22Rv1 (cell line): Measurements from ENCODE around the gene DOHH.

Source experiments
- ZFX ChIP-seq: fragments of 450-650 bp; IDR thresholded peaks from 2 replicates; pipeline ENCODE4 v1.6.1; 2017; ENCODE audit warnings: antibody characterized with exemption, borderline replicate concordance
- TF ChIP-seq, protein P1 (sequence below): fragments of 450-650 bp; IDR thresholded peaks from 2 replicates; pipeline ENCODE4 v1.5.1; 2017; ENCODE audit warnings: mild to moderate bottlenecking

- TF ChIP-seq, protein P1, sequence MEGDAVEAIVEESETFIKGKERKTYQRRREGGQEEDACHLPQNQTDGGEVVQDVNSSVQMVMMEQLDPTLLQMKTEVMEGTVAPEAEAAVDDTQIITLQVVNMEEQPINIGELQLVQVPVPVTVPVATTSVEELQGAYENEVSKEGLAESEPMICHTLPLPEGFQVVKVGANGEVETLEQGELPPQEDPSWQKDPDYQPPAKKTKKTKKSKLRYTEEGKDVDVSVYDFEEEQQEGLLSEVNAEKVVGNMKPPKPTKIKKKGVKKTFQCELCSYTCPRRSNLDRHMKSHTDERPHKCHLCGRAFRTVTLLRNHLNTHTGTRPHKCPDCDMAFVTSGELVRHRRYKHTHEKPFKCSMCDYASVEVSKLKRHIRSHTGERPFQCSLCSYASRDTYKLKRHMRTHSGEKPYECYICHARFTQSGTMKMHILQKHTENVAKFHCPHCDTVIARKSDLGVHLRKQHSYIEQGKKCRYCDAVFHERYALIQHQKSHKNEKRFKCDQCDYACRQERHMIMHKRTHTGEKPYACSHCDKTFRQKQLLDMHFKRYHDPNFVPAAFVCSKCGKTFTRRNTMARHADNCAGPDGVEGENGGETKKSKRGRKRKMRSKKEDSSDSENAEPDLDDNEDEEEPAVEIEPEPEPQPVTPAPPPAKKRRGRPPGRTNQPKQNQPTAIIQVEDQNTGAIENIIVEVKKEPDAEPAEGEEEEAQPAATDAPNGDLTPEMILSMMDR, result no peak
- no peak for TF ChIP-seq ZFX
Measured at GRCh38 chr19:3522421-3523360, 22.2 kb upstream of the DOHH start.
